ENCODE results near the gene PGBD1.

Gene PGBD1

GRCh38 chr6:28334286-28335039 lies 53.1 kb downstream of the PGBD1 start:
- H3K27ac ChIP-seq (ENCODE audit: low read length): no peak overlapping the region
- no peak for DNase-seq (ENCODE audit: low read depth, low spot score)

GRCh38 chr6:28335040-28335563 lies 53.7 kb downstream of the PGBD1 start:
- H3K27me3 ChIP-seq (ENCODE audit: control insufficient read depth, insufficient read depth, low read length): no peaks in the 10 kb centered on the region
- H3K9me3 ChIP-seq (ENCODE audit: control insufficient read depth, insufficient read depth, low read length): no peaks in the 10 kb centered on the region
- peak overlapping the region; percentile 59; the same call in 1 of the 2 replicates for H3K4me3 ChIP-seq (ENCODE audit: low read length)
- no peaks in the 10 kb centered on the region for H3K36me3 ChIP-seq (ENCODE audit: control insufficient read depth, insufficient read depth, low read length)
- H3K4me1 ChIP-seq (ENCODE audit: control insufficient read depth, insufficient read depth, low read length): no peaks in the 10 kb centered on the region
- no peak for DNase-seq (ENCODE audit: low read depth, low spot score)
- WGBS (ENCODE audit: insufficient coverage, insufficient read length): no CpG with 5 or more reads among the region's 12 CpGs
- no peak overlapping the region for H3K27ac ChIP-seq (ENCODE audit: low read length)

More at GRCh38 chr6:28334286-28335039, 53.1 kb downstream of the PGBD1 start:
- Histone ChIP-seq H3K27me3 (ENCODE audit: control insufficient read depth, insufficient read depth, low read length) (no peaks in the 10 kb centered on the region), H3K4me3 (ENCODE audit: low read length) (peak overlapping the region; percentile 59; the same call in 1 of the 2 replicates), H3K36me3 (ENCODE audit: control insufficient read depth, insufficient read depth, low read length) (no peaks in the 10 kb centered on the region), H3K4me1 (ENCODE audit: control insufficient read depth, insufficient read depth, low read length) (no peaks in the 10 kb centered on the region), H3K9me3 (ENCODE audit: control insufficient read depth, insufficient read depth, low read length) (no peaks in the 10 kb centered on the region)
- 100% methylated on average over 1 of the region's 7 CpGs for WGBS (ENCODE audit: insufficient coverage, insufficient read length)

DNA sequence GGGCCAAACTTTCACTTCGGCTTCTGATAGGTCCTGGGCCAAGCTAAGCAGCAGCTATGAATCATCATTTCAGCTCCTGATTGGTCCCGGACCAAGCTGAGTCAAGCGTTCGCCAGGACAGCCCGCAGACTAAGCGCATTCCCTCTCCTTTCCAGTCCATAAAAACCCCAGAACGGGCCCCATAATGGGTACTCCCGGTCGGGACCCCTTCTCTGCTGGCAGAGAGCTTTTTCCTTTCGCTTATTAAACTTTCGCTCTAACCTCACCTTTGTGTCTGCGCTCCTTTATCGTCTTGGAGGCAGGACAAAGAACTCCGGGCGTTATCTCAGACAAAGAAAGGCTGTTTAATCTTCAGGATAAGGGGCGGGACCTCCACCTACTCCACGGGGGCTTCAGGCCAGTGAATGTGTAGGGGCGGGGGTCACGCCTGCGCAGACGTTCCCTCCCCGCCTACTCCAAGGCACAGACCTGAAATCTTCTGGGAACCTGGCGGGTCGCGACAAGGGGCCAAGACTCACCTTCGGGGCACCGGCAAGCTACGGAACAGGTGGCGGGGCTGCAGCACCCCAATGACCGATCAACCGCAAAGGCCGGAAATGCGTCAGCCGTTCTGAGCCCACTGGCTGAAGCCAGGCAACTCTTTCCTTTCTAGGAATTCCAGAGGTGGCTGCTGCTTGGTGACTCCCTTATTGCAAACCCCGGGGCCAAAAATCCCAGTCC lies 54.4 kb downstream of the PGBD1 start, which contains the start of gene ZSCAN31:
Gene ZSCAN31 (minus strand): TSS at position 585 of the 720 bp plus-strand sequence. CDS start 6,465 bp downstream, outside the sequence.
- no peaks in the 10 kb centered on the region for H3K36me3 ChIP-seq (ENCODE audit: control insufficient read depth, insufficient read depth, low read length)
- H3K27ac ChIP-seq (ENCODE audit: low read length): no peak within 1 kb of the TSS
- no CpG with 5 or more reads among the region's 35 CpGs for WGBS (ENCODE audit: insufficient coverage, insufficient read length)
- no peaks in the 10 kb centered on the region for H3K9me3 ChIP-seq (ENCODE audit: control insufficient read depth, insufficient read depth, low read length)
- DNase-seq (ENCODE audit: low read depth, low spot score): peak; percentile 96
- H3K27me3 ChIP-seq (ENCODE audit: control insufficient read depth, insufficient read depth, low read length): no peaks in the 10 kb centered on the region
- peak within 1 kb of the TSS; percentile 59; the same call in 1 of the 2 replicates for H3K4me3 ChIP-seq (ENCODE audit: low read length)
- H3K4me1 ChIP-seq (ENCODE audit: control insufficient read depth, insufficient read depth, low read length): no peaks in the 10 kb centered on the region

DNA sequence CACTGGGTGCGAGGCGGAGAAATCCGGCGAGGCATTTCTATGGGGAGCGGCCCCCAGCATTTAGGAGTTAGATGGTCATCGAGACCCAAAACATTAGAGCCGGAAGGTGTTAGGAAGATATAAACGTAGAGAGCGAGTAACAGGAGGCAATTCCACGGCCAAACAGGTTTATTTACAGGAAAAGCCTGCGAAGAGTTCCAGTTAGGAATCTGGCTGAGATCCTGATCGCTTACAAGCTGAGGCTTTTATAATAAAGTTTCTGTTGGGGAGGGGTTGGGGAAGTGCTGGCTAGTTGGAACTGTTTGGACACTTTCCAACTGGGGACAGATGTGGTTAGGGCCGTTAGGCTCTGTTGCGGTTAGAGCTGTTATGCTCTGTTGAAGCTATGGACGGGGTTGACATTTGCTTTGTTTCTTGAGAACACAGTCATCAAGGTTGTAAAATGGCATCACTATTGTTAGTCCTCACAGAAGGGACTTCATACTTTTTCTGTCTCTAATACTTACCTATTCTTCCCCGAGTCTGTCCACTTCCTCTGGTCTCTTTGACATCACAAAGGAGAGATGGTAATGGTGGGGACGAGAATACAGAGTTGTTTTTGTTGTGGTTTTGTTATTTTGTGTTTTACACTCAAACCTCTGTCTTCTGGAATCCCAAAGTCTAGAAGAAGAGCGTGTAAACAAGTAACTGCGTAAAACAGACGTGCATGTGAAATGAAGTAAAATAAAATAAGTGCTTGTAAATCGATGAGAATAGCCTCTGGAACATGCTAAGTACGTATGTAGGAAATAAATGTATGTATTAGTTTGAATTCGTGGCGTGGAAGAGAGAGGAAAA lies 55.1 kb downstream of the PGBD1 start:
- Histone ChIP-seq H3K27ac (ENCODE audit: low read length) (no peak overlapping the region), H3K4me1 (ENCODE audit: control insufficient read depth, insufficient read depth, low read length) (no peaks in the 10 kb centered on the region), H3K4me3 (ENCODE audit: low read length) (peak overlapping the region; percentile 59; the same call in 1 of the 2 replicates), H3K27me3 (ENCODE audit: control insufficient read depth, insufficient read depth, low read length) (no peaks in the 10 kb centered on the region), H3K36me3 (ENCODE audit: control insufficient read depth, insufficient read depth, low read length) (no peaks in the 10 kb centered on the region), H3K9me3 (ENCODE audit: control insufficient read depth, insufficient read depth, low read length) (no peaks in the 10 kb centered on the region)
- no peak for DNase-seq (ENCODE audit: low read depth, low spot score)
- 100% methylated on average over 4 of the region's 24 CpGs for WGBS (ENCODE audit: insufficient coverage, insufficient read length)

GRCh38 chr6:28337121-28337520 lies 55.7 kb downstream of the PGBD1 start:
- H3K27ac ChIP-seq (ENCODE audit: low read length): no peak overlapping the region
- H3K4me1 ChIP-seq (ENCODE audit: control insufficient read depth, insufficient read depth, low read length): no peaks in the 10 kb centered on the region
- no peak for DNase-seq (ENCODE audit: low read depth, low spot score)
- H3K9me3 ChIP-seq (ENCODE audit: control insufficient read depth, insufficient read depth, low read length): no peaks in the 10 kb centered on the region
- H3K27me3 ChIP-seq (ENCODE audit: control insufficient read depth, insufficient read depth, low read length): no peaks in the 10 kb centered on the region
- no peaks in the 10 kb centered on the region for H3K36me3 ChIP-seq (ENCODE audit: control insufficient read depth, insufficient read depth, low read length)
- peak overlapping the region; percentile 59; the same call in 1 of the 2 replicates for H3K4me3 ChIP-seq (ENCODE audit: low read length)

- no peaks in the 10 kb centered on the region for H3K4me1 ChIP-seq (ENCODE audit: control insufficient read depth, insufficient read depth, low read length)
- WGBS (ENCODE audit: insufficient coverage, insufficient read length): no CpG with 5 or more reads among the region's 1 CpG
- H3K36me3 ChIP-seq (ENCODE audit: control insufficient read depth, insufficient read depth, low read length): no peaks in the 10 kb centered on the region
- no peak overlapping the region for H3K27ac ChIP-seq (ENCODE audit: low read length)
- DNase-seq (ENCODE audit: low read depth, low spot score): no peak
- no peak overlapping the region for H3K4me3 ChIP-seq (ENCODE audit: low read length)
- no peaks in the 10 kb centered on the region for H3K9me3 ChIP-seq (ENCODE audit: control insufficient read depth, insufficient read depth, low read length)
- H3K27me3 ChIP-seq (ENCODE audit: control insufficient read depth, insufficient read depth, low read length): no peaks in the 10 kb centered on the region
Observed at GRCh38 chr6:28340310-28341095, 59.1 kb downstream of the PGBD1 start.

GRCh38 chr6:28343898-28344677 lies 62.7 kb downstream of the PGBD1 start:
- no peaks in the 10 kb centered on the region for H3K36me3 ChIP-seq (ENCODE audit: control insufficient read depth, insufficient read depth, low read length)
- H3K9me3 ChIP-seq (ENCODE audit: control insufficient read depth, insufficient read depth, low read length): no peaks in the 10 kb centered on the region
- no peaks in the 10 kb centered on the region for H3K4me1 ChIP-seq (ENCODE audit: control insufficient read depth, insufficient read depth, low read length)
- no peak overlapping the region for H3K4me3 ChIP-seq (ENCODE audit: low read length)
- DNase-seq (ENCODE audit: low read depth, low spot score): no peak
- no CpG with 5 or more reads among the region's 1 CpG for WGBS (ENCODE audit: insufficient coverage, insufficient read length)
- no peaks in the 10 kb centered on the region for H3K27me3 ChIP-seq (ENCODE audit: control insufficient read depth, insufficient read depth, low read length)
- H3K27ac ChIP-seq (ENCODE audit: low read length): no peak overlapping the region

- WGBS (ENCODE audit: insufficient coverage, insufficient read length): no CpG with 5 or more reads among the region's 1 CpG
- Histone ChIP-seq H3K4me1 (ENCODE audit: control insufficient read depth, insufficient read depth, low read length) (no peaks in the 10 kb centered on the region), H3K4me3 (ENCODE audit: low read length) (no peak overlapping the region), H3K9me3 (ENCODE audit: control insufficient read depth, insufficient read depth, low read length) (no peaks in the 10 kb centered on the region), H3K36me3 (ENCODE audit: control insufficient read depth, insufficient read depth, low read length) (no peaks in the 10 kb centered on the region), H3K27ac (ENCODE audit: low read length) (no peak overlapping the region), H3K27me3 (ENCODE audit: control insufficient read depth, insufficient read depth, low read length) (no peaks in the 10 kb centered on the region)
- no peak for DNase-seq (ENCODE audit: low read depth, low spot score)
Observed at GRCh38 chr6:28345201-28345600, 63.8 kb downstream of the PGBD1 start.

DNA sequence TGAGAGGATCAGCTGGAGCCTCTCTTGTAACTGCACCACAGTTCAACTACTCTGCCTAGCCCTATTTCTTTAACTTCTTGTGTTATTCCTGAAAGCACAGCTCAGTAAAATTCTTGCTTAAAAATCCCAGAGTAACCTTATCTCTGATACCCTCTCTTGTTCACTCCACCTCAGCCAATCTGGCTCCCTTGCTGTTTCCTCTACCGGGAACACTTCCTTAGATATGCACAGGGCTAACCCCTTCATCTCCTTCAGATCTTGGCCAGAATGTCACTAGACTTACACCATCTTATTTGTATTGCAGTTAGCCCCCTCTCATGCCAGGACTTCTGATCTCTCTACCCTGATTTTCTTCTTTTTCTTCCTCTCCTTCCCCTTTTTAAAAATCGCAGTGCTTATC lies 65.7 kb downstream of the PGBD1 start:
- no peaks in the 10 kb centered on the region for H3K4me1 ChIP-seq (ENCODE audit: control insufficient read depth, insufficient read depth, low read length)
- H3K36me3 ChIP-seq (ENCODE audit: control insufficient read depth, insufficient read depth, low read length): no peaks in the 10 kb centered on the region
- H3K9me3 ChIP-seq (ENCODE audit: control insufficient read depth, insufficient read depth, low read length): no peaks in the 10 kb centered on the region
- WGBS (ENCODE audit: insufficient coverage, insufficient read length): no CpG with 5 or more reads among the region's 2 CpGs
- H3K4me3 ChIP-seq (ENCODE audit: low read length): no peak overlapping the region
- no peak for DNase-seq (ENCODE audit: low read depth, low spot score)
- H3K27ac ChIP-seq (ENCODE audit: low read length): no peak overlapping the region
- no peaks in the 10 kb centered on the region for H3K27me3 ChIP-seq (ENCODE audit: control insufficient read depth, insufficient read depth, low read length)

All from iPS DF 6.9 (cell line).